ENCODE results near the gene GALNT14.

The GALNT14 gene

DNA sequence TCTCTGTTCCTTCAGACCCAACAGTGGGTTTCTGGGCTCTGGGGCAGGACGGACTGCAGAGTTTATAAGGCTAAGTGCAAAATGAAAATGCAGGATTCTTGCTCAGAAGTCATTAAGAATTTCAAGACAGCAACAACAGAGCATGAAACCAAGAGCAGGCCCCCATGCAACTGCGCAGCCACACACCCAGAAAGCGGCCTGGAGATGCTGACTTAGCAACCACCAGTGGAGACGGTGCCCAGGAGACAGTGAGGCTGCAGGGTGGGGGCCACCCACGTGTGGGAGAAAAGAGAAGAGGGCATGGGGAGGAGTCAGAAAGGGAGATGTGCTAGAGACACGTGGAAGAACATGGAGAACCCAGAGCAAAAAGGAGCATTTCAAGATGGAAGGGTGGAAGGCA is 66.5 kb downstream of the GALNT14 start:
- TF ChIP-seq, protein P1, sequence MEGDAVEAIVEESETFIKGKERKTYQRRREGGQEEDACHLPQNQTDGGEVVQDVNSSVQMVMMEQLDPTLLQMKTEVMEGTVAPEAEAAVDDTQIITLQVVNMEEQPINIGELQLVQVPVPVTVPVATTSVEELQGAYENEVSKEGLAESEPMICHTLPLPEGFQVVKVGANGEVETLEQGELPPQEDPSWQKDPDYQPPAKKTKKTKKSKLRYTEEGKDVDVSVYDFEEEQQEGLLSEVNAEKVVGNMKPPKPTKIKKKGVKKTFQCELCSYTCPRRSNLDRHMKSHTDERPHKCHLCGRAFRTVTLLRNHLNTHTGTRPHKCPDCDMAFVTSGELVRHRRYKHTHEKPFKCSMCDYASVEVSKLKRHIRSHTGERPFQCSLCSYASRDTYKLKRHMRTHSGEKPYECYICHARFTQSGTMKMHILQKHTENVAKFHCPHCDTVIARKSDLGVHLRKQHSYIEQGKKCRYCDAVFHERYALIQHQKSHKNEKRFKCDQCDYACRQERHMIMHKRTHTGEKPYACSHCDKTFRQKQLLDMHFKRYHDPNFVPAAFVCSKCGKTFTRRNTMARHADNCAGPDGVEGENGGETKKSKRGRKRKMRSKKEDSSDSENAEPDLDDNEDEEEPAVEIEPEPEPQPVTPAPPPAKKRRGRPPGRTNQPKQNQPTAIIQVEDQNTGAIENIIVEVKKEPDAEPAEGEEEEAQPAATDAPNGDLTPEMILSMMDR (conservative IDR thresholded peaks at IDR 0.05; ENCODE audit: low read depth, low read length) = no peak
- H3K36me3 ChIP-seq (ENCODE audit: insufficient read depth) = no peaks in the 10 kb centered on the region
- H3K9ac ChIP-seq = no peak overlapping the region
- no peak overlapping the region for H3K4me3 ChIP-seq (IDR thresholded peaks at IDR 0.05; ENCODE audit: insufficient read depth, low read depth, low read length)
- no peak overlapping the region for H2AFZ ChIP-seq (ENCODE audit: low read depth)
- no peaks in the 10 kb centered on the region for H3K27me3 ChIP-seq (ENCODE audit: insufficient read depth, low read depth)
- H3K4me2 ChIP-seq = no peak overlapping the region
- H3K27ac ChIP-seq = no peak overlapping the region
- no peaks in the 10 kb centered on the region for H3K79me2 ChIP-seq (ENCODE audit: insufficient read depth, low read depth)
- H3K4me1 ChIP-seq (ENCODE audit: low read depth, poor library complexity, severe bottlenecking) = no peaks in the 10 kb centered on the region
- H4K20me1 ChIP-seq (ENCODE audit: insufficient read depth) = no peaks in the 10 kb centered on the region

DNA sequence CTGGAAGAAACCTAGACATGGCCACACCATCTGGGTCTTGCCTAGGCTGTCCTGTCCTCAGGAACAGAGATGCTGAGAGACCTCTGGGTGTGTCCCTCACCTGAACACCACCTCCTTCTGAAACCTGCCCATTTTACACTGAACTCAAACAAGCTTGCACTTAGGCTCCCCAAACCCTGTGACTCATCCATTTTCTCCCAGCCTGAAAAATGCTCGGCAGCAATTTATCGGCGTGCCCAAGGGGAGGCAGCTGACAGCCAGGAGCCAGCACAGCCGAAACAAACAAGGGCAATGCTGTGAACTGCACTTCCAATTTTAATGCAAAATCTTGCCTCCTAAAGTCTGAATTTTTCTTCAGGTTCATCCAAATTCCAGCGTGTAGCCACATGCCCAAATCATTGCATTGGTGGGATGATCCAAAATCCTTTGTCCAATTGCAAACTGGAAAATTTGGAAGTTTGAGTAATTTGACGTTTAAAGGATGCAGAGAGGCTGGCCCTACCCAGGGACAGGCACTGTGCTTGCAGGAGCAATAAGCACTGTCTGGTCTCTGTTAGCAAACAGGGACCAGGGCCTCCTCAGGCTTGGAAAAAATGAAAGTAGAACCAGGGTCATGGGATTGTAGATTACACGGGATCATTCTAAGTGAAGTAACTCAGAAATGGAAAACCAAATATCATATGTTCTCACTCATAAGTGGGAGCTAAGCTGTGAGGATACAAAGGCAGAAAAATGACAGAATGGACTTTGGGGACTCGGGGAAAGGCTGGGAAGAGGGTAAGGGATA is 67.7 kb downstream of the GALNT14 start:
- H3K4me3 ChIP-seq (IDR thresholded peaks at IDR 0.05; ENCODE audit: insufficient read depth, low read depth, low read length) = no peak overlapping the region

DNA sequence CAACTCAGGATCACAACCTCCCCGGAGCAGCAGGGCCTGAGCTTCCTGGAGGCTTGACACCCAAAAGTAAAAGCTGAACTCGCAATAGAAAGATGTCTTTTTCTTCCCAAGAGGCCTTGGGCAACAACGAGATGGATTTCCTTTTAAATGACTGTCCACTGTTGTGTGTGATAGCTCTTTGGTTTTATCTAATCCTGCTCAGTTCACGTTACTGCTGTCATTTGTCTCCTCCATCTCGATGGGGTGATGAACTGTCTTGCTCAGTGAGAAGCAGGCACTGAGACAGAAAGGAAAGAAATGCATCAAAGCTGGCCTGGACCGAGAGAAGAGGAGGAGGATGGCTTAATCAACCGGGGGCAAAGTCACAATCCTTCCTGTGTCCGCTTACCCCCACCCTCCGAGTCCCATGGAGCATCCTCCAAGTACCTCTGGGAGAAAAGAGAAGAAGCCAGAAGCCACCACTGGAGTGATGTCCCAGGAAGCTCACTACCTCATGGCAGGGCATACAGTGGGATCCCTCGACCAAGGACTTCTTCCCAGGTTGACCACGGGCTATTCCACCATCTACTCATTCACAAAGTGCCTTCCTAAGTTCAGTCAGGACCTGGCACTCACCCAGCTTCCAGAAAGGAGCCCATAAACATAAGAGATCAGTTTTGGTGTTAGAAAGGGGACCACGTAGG is 68.5 kb downstream of the GALNT14 start:
- TF ChIP-seq, protein P1 (conservative IDR thresholded peaks at IDR 0.05; ENCODE audit: low read depth, low read length) = no peak
- H3K36me3 ChIP-seq (ENCODE audit: insufficient read depth) = no peaks in the 10 kb centered on the region
- no peak overlapping the region for H3K4me2 ChIP-seq
- H3K27ac ChIP-seq = no peak overlapping the region
- no peak overlapping the region for H2AFZ ChIP-seq (ENCODE audit: low read depth)
- H3K9ac ChIP-seq = no peak overlapping the region
- no peaks in the 10 kb centered on the region for H3K27me3 ChIP-seq (ENCODE audit: insufficient read depth, low read depth)
- H3K4me3 ChIP-seq (IDR thresholded peaks at IDR 0.05; ENCODE audit: insufficient read depth, low read depth, low read length) = no peak overlapping the region
- no peaks in the 10 kb centered on the region for H4K20me1 ChIP-seq (ENCODE audit: insufficient read depth)
- no peaks in the 10 kb centered on the region for H3K4me1 ChIP-seq (ENCODE audit: low read depth, poor library complexity, severe bottlenecking)
- H3K79me2 ChIP-seq (ENCODE audit: insufficient read depth, low read depth) = no peaks in the 10 kb centered on the region

More for the DNA sequence above, 67.7 kb downstream of the GALNT14 start:
- H3K4me1 ChIP-seq (ENCODE audit: low read depth, poor library complexity, severe bottlenecking) = no peaks in the 10 kb centered on the region
- H3K27me3 ChIP-seq (ENCODE audit: insufficient read depth, low read depth) = no peaks in the 10 kb centered on the region
- H3K27ac ChIP-seq = no peak overlapping the region
- no peak overlapping the region for H3K9ac ChIP-seq
- H3K4me2 ChIP-seq = no peak overlapping the region
- H4K20me1 ChIP-seq (ENCODE audit: insufficient read depth) = no peaks in the 10 kb centered on the region
- H3K36me3 ChIP-seq (ENCODE audit: insufficient read depth) = no peaks in the 10 kb centered on the region
- H2AFZ ChIP-seq (ENCODE audit: low read depth) = no peak overlapping the region
- H3K79me2 ChIP-seq (ENCODE audit: insufficient read depth, low read depth) = no peaks in the 10 kb centered on the region
- TF ChIP-seq, protein P1 (conservative IDR thresholded peaks at IDR 0.05; ENCODE audit: low read depth, low read length) = no peak

DNA sequence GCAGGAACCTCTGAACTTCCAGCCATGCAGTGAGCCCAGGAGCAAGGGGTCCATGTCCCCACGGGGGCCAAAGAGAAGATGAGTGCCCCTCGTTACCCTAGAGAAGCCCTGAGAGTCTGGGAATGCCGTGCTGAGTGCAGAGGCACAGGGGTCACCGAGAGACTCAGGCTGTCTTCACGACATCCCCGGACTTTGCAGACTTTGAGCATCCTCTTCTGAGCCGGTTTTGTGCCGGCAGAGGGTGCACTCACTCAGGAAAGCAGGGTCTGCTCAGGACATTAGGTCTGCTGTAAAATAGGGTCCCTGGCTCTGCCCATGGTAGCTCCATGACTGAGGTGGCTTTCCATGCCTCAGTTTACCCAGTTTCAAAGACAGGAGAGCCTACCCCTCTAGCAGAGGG is 71.0 kb downstream of the GALNT14 start:
- Histone ChIP-seq H3K4me2 (no peak overlapping the region), H3K36me3 (ENCODE audit: insufficient read depth) (no peaks in the 10 kb centered on the region), H3K27me3 (ENCODE audit: insufficient read depth, low read depth) (no peaks in the 10 kb centered on the region), H3K79me2 (ENCODE audit: insufficient read depth, low read depth) (no peaks in the 10 kb centered on the region), H3K27ac (no peak overlapping the region), H4K20me1 (ENCODE audit: insufficient read depth) (no peaks in the 10 kb centered on the region), H3K9ac (no peak overlapping the region), H2AFZ (ENCODE audit: low read depth) (no peak overlapping the region), H3K4me1 (ENCODE audit: low read depth, poor library complexity, severe bottlenecking) (no peaks in the 10 kb centered on the region), H3K4me3 (IDR thresholded peaks at IDR 0.05; ENCODE audit: insufficient read depth, low read depth, low read length) (no peak overlapping the region)
- TF ChIP-seq, protein P1 (conservative IDR thresholded peaks at IDR 0.05; ENCODE audit: low read depth, low read length) = no peak

Measured in KMS-11 (cell line).